Transverse colon (tissue), 4 donors: ENCODE measurements around the gene DHCR24. TPM values are rescaled to one million over a fixed set of nuclear protein-coding genes. Genes with fewer than 3 reads are reported as not detected.

Experiments used
- DNase-seq: peaks from one replicate; pipeline ENCODE4 v3.0.0-alpha.2; 2019
- H3K27ac ChIP-seq, 4 donors: fragments of 200-600 bp; sonication (generic); 2 replicates each; pipeline ENCODE4 v1.5.1; 2016 to 2018; ENCODE audit warnings: inconsistent platforms in 4 of 4
- H3K27me3 ChIP-seq: fragments of 200-600 bp; sonication (generic); 2 replicates; pipeline ENCODE4 v1.5.1; 2017; ENCODE audit warnings: inconsistent platforms
- H3K36me3 ChIP-seq, 4 donors: fragments of 200-600 bp; sonication (generic); 2 replicates each; pipeline ENCODE4 v1.5.1; 2017 to 2019; ENCODE audit warnings: inconsistent platforms in 4 of 4
- H3K4me1 ChIP-seq, 4 donors: fragments of 200-600 bp; sonication (generic); 2 replicates each; pipeline ENCODE4 v1.5.1; 2017 to 2020; ENCODE audit warnings: inconsistent platforms in 4 of 4
- H3K4me3 ChIP-seq, 4 donors: fragments of 200-600 bp; sonication (generic); 1 replicate in 1 of 4; 2 replicates in 3 of 4; pipeline versions ENCODE4 v1.5.1 to v1.6.1; 2017 to 2019; ENCODE audit warnings: inconsistent platforms in 4 of 4
- H3K9me3 ChIP-seq, 2 donors: fragments of 200-600 bp; sonication (generic); 2 replicates each; pipeline ENCODE4 v1.5.1; 2017 to 2019; ENCODE audit warnings: inconsistent platforms in 2 of 2
- EP300 ChIP-seq: sonication (generic); formaldehyde crosslinking; IDR thresholded peaks from one replicate; pipeline ENCODE4 v1.6.1; 2017; ENCODE audit warnings: antibody characterized with exemption, low read depth
- POLR2A ChIP-seq: fragments of 450-650 bp; IDR thresholded peaks from one replicate; pipeline ENCODE4 v1.6.1; 2016; ENCODE audit warnings: antibody characterized with exemption, mild to moderate bottlenecking, moderate library complexity
- POLR2AphosphoS5 ChIP-seq, 3 donors: sonication (generic); formaldehyde crosslinking; IDR thresholded peaks; one replicate each; pipeline ENCODE4 v1.6.1; 2016; ENCODE audit warnings: antibody characterized with exemption in 3 of 3
- WGBS, 2 donors: methylation state at CpG; one replicate each; pipeline ENCODE4 v1.1.5; 2018; ENCODE audit warnings: low coverage in 1 of 2; 5-methylcytosine and 5-hydroxymethylcytosine counted together
- in situ Hi-C, 4 donors: fragments of 200-750 bp; cut with MboI; loops; one replicate each; pipeline versions ENCODE4 v1.15.0 to v1.15.1; 2017; ENCODE audit warnings: low sequenced_read_pairs in 3 of 4, low pct_ligation_motif_present in 1 of 4, low pct_unique_long_range_greater_than_20kb in 1 of 4
- intact Hi-C: fragments of 100-400 bp; cut with DNase I; formaldehyde crosslinking; loops from one replicate; pipeline ENCODE4 v1.15.1; 2023; ENCODE audit warnings: low total_unique reads
- total RNA-seq, 4 donors: library from RNA; depleted of rRNA; stranded (reverse); fragments of >200 nt; gene quantifications; one replicate each; pipeline ENCODE4 v1.1.0, GENCODE V29; 2016
- TF ChIP-seq, protein P1 (sequence below), 5 experiments: fragments of 200-600 bp in 3 of 5; fragments of 450-650 bp in 2 of 5; sonication (generic) in 3 of 5; IDR thresholded peaks; 1 replicate in 2 of 5; 2 replicates in 3 of 5; pipeline ENCODE4 v1.5.1; 2016 to 2017; ENCODE audit warnings: antibody characterized with exemption in 5 of 5, inconsistent platforms in 3 of 5, mild to moderate bottlenecking in 2 of 5, moderate library complexity in 1 of 5

Gene DHCR24
- total RNA-seq, 4 donors from 2014 or later: 71.5 to 222 (median 137) TPM

DNA sequence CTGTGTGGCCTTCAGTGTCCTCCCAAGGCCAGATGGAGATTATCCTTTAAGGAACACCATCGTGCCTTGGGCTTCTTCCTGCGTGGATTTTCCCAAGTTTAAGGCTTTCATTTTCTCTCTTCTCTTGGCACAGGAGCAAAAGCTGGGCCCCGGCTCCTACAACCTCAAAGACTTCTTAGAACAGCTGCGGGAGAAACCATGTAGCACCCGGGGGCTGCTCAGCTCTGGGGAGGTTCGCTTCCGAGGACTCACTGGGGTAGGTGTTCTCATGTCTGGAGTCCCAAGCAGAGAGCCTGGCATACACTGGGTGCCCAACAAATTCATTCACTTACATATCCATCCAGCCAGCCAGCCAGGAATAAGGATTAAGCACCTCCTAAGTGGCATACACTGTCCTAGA is 79.2 kb downstream of the DHCR24 start:
- Histone ChIP-seq H3K27me3 (no peaks in the 10 kb centered on the region), H3K4me1 (peaks cover 0 to 21% (median 5%) of the 10 kb centered on the region in 4 donors), H3K36me3 (no peaks in the 10 kb centered on the region), H3K9me3 (no peaks in the 10 kb centered on the region), H3K27ac (no peak overlapping the region), H3K4me3 (no peak overlapping the region)
- DNase-seq: peak; percentile 3
- in situ Hi-C loops: loop anchor here in 2 of 4 donors (10.0 to 25.0 kb wide), 2 partner anchors 133 to 745 kb away; partner anchors contain the start of genes TCEANC2 (in 1 of the 2) and TMEM59 (in 1 of the 2)
- intact Hi-C loops: no loop called here
- TF ChIP-seq POLR2A (no peak), EP300 (no peak), POLR2AphosphoS5 (IDR thresholded peaks at IDR 0.05) (no peak)
- TF ChIP-seq, protein P1, sequence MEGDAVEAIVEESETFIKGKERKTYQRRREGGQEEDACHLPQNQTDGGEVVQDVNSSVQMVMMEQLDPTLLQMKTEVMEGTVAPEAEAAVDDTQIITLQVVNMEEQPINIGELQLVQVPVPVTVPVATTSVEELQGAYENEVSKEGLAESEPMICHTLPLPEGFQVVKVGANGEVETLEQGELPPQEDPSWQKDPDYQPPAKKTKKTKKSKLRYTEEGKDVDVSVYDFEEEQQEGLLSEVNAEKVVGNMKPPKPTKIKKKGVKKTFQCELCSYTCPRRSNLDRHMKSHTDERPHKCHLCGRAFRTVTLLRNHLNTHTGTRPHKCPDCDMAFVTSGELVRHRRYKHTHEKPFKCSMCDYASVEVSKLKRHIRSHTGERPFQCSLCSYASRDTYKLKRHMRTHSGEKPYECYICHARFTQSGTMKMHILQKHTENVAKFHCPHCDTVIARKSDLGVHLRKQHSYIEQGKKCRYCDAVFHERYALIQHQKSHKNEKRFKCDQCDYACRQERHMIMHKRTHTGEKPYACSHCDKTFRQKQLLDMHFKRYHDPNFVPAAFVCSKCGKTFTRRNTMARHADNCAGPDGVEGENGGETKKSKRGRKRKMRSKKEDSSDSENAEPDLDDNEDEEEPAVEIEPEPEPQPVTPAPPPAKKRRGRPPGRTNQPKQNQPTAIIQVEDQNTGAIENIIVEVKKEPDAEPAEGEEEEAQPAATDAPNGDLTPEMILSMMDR (IDR thresholded peaks at IDR 0.05): no peak
- 85 to 94% methylated on average over 5 to 7 of the region's 7 CpGs for WGBS, 2 donors

- WGBS, 2 donors: 77% methylated on average over 11 of the region's 11 CpGs; no CpG with 5 or more reads in 1 of the 2 donors
- intact Hi-C loops: no loop called here
- peak; percentile 64 for DNase-seq
- Histone ChIP-seq H3K4me1 (peaks cover 0 to 21% (median 6%) of the 10 kb centered on the region in 4 donors), H3K27ac (no peak overlapping the region), H3K27me3 (no peaks in the 10 kb centered on the region), H3K36me3 (no peaks in the 10 kb centered on the region), H3K9me3 (no peaks in the 10 kb centered on the region), H3K4me3 (no peak overlapping the region)
- no peak for TF ChIP-seq POLR2AphosphoS5 (IDR thresholded peaks at IDR 0.05)
- TF ChIP-seq POLR2A: no peak
- TF ChIP-seq EP300: no peak
- TF ChIP-seq, protein P1 (IDR thresholded peaks at IDR 0.05): no peak
- in situ Hi-C loops: loop anchor here in 2 of 4 donors (10.0 to 25.0 kb wide), 2 partner anchors 132 to 745 kb away; partner anchors contain the start of genes TCEANC2 (in 1 of the 2) and TMEM59 (in 1 of the 2)
Observed at GRCh38 chr1:54806931-54807611, 79.9 kb downstream of the DHCR24 start.

- Histone ChIP-seq H3K27me3 (no peaks in the 10 kb centered on the region), H3K9me3 (no peaks in the 10 kb centered on the region), H3K27ac (no peak overlapping the region), H3K4me1 (peaks cover 0 to 32% (median 16%) of the 10 kb centered on the region in 4 donors), H3K36me3 (no peaks in the 10 kb centered on the region), H3K4me3 (no peak overlapping the region)
- TF ChIP-seq EP300: no peak
- no peak for TF ChIP-seq POLR2A
- TF ChIP-seq, protein P1 (IDR thresholded peaks at IDR 0.05): no peak
- no peak for TF ChIP-seq POLR2AphosphoS5 (IDR thresholded peaks at IDR 0.05)
- in situ Hi-C loops (loop anchor here in 2 of 4 donors (10.0 to 25.0 kb wide), 2 partner anchors 131 to 744 kb away; partner anchors contain the start of genes TCEANC2 (in 1 of the 2) and TMEM59 (in 1 of the 2)), intact Hi-C loops (no loop called here)
- no peak for DNase-seq
- 87% methylated on average over 34 of the region's 35 CpGs; no CpG with 5 or more reads in 1 of the 2 donors for WGBS, 2 donors
Observed at GRCh38 chr1:54805981-54806381, 81.0 kb downstream of the DHCR24 start.

DNA sequence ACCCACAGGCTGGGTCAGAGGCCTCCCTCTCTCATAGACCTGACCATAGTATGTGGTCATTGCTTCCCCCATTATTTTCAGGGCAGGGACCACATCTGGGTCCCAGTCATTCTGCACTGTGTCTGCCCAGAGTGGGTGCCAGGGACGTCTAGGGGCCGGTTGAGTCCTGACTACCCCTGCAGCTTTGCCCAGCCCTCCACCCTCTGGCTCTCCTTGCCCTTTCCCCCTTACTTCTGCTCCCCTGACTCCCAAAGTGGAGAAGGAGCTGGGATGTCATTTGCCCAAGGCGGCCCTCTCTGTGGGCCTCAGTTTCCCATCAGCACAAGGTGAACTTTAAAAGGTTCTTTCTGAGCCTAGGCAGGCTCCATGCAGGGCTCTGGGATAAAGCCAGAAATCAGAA is 81.5 kb downstream of the DHCR24 start:
- intact Hi-C loops (no loop called here), in situ Hi-C loops (loop anchor here in 2 of 4 donors (10.0 to 25.0 kb wide), 2 partner anchors 131 to 743 kb away; partner anchors contain the start of genes TCEANC2 (in 1 of the 2) and TMEM59 (in 1 of the 2))
- TF ChIP-seq POLR2A (no peak), EP300 (no peak), POLR2AphosphoS5 (IDR thresholded peaks at IDR 0.05) (no peak)
- TF ChIP-seq, protein P1 (IDR thresholded peaks at IDR 0.05): no peak
- peaks cover 0 to 35% (median 21%) of the 10 kb centered on the region in 4 donors for H3K4me1 ChIP-seq
- H3K36me3 ChIP-seq: no peaks in the 10 kb centered on the region
- no peaks in the 10 kb centered on the region for H3K27me3 ChIP-seq
- H3K9me3 ChIP-seq: no peaks in the 10 kb centered on the region
- H3K4me3 ChIP-seq: no peak overlapping the region
- peak overlapping the region in 3 of 4 donors; percentile 46 to 65 (median 64) for H3K27ac ChIP-seq
- DNase-seq: peak; percentile 6
- WGBS, 2 donors: 92 to 100% methylated on average over 2 to 3 of the region's 3 CpGs
